Frontal cortex (tissue), 4 donors: ENCODE measurements around the gene CEP85L. TPM values are rescaled to one million over a fixed set of nuclear protein-coding genes. Genes with fewer than 3 reads are reported as not detected.

Experiments
- DNase-seq, 2 donors: peaks; one replicate each; pipeline ENCODE4 v3.0.0; 2012; ENCODE audit warnings: low spot score in 2 of 2
- FAIRE-seq: peaks from 2 replicates; lab custom pipeline; 2012; peaks lifted over from hg19 to GRCh38; lab: Jason Lieb, UNC
- total RNA-seq: library from RNA; depleted of rRNA; stranded (reverse); fragments of >200 nt; gene quantifications from one replicate; pipeline ENCODE4 v1.2.3, GENCODE V29; 2014
- donor health status: control.
- donor health status: control.
- donor health status: control.

Gene CEP85L
- total RNA-seq: 42.4 TPM

DNA sequence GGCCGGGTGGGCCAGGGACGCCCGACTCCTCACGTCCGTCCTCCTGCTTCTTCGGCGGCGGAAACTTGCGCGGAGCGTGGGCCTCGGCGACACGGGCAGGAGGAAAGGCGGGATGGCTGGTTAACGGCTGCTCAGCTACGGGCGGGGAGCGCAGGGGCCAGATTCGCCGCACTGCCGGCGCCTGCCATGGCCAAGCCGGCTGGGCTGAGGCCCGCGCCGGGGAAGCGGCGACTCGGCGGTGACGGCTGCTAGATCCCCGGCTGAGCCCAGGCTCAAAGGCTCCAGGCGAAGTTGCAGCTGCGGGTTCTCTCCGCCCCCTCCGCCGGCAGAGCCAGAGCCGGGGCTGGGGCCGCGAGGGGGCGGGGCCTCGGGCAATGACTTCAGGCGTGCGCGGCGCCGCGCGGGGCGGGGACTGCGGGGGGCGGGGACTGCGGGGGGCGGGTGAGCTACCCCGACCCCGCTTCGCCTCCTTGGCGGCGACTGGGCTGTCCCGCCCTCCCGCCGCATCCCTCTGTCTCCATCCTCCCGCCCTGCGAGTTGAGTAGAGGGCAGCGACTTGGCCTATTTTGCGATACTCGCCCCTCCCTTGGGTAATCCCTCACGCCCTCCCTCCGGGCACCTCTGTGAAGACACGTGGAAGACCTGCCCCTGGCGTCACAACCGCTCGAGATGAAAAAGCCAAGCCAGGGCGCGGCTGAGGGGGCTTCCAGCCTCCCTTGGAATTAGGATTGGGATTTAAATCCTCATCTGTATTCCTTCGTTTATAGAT lies at the start of gene CEP85L:
Gene CEP85L, minus strand, starts transcription at position 310 of the 769 bp plus-strand sequence. CDS start 322 bp downstream, outside the sequence.
- FAIRE-seq: no peak
- peak; percentile 91 to 93 for DNase-seq

- DNase-seq: no peak
- FAIRE-seq: no peak
Measured at GRCh38 chr6:118700531-118700930, 49.1 kb upstream of the CEP85L start.

DNA sequence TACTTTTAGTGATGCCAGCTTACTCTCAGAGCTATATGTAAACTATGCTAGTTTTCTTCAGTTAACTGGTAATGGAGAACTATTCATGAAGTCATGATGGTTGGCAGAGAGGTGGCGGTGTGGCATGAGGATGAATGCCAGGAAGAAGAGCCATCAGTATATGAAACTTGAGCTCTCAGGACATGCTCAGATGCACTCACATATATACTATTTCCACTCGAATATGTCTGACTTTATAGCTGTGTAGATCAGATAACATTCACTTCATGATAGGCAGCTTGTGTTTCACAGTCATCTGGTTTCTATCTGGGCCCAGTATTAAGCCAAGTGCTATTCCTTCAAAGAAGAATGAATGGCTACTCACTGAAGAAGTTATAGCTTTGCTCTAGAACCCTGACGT lies 46.2 kb upstream of the CEP85L start:
- FAIRE-seq: no peak

DNA sequence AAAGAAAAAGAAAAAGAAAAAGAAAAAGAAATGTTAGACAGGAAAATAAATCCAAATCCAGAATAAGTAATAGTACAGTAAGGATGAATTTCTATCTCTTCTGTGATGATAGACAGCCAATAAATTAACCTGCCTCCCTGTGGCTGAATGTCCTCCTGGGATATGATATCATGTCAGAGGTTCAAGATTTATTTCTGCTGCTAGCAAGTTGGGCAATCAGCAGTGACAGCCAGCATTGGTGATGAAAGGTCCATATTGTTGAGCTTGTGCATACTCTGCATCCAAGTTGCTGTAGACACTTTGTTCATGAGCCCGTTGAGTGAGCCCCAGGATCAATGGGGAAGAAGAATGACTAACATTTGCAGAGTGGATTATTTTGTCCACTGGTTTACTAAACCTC lies 44.9 kb upstream of the CEP85L start:
- no peak for FAIRE-seq

More for the DNA sequence above, 46.2 kb upstream of the CEP85L start:
- DNase-seq: no peak

GRCh38 chr6:118693562-118693961 lies 42.2 kb upstream of the CEP85L start:
- no peak for DNase-seq
- no peak for FAIRE-seq

More for the DNA sequence above, 44.9 kb upstream of the CEP85L start:
- no peak for DNase-seq

GRCh38 chr6:118685823-118686449 lies 34.5 kb upstream of the CEP85L start:
- DNase-seq: no peak

DNA sequence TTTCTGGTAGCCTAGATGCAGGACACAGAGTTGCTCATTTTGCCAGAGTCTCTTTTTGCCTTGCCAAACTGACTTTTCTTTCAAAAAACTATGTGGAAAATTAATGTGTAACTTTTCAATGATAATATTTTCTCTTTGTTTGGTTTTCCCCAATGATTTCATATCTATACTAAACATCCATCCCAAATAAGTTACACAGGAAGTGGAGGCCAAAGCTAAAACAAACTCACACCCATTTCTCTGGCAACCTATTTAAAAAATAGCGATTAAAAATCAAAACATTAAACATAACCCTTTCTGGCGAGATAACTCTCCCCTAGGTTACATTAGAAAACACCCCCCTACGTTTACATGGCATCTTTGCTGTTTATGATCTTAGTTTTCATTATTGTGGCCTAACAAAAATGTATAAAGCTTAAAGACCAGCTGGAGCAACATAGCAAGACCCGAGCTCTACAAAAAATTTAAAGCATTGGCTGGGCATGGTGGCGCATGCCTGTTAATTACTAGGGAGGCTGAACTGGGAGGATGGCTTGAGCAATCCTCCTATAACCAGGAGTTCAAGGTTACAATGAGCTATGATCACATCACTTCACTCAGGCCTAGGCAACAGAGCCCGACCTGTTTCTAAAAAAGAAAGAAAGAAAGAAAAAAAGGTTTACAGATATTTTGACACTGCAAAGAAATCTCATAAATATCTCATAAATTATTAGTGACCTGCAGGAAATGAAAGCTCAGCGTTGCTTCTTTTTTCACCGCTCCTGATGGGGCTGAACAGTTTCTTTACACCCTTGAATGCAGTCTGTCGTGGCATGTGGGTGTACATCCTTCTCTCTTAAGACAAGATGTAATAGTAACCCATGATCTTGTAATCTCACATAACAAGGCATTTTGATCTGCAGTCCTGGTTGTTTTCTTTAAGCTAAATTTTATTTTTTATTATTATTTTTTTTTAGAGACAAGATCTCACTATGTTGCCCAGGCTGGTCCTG lies 32.8 kb upstream of the CEP85L start:
- DNase-seq: no peak
- no peak for FAIRE-seq

More at GRCh38 chr6:118685823-118686449, 34.5 kb upstream of the CEP85L start:
- no peak for FAIRE-seq

DNA sequence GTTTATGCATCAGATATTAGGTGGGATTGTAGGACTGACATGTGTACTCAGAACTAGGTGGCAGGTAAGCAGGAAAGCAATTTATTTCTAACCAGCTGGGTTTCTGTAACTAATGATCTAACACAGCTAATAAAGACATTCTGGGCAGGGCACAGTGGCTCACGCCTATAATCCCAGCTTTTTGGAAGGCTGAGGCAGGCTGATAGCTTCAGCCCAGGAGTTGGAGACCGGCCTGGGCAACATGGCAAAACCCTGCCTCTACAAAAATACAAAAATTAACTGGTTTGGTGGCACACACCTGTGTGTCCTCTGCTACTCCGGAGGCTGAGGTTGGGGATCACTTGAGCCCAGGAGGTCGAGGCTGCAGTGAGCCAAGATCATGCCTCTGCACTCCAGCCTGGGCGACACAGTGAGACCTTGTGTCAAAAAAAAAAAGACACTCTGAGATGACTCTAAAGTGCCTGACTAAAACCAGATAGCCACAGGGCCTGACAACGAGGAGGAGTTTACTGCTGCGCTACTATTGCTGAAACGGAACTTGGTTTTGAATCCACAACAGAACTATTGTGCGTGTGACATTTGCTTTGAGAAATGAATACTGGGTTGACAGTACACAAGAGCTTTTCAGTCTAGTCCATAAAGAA lies 29.2 kb upstream of the CEP85L start:
- FAIRE-seq (no peak), DNase-seq (peak; percentile 10 to 25)

DNA sequence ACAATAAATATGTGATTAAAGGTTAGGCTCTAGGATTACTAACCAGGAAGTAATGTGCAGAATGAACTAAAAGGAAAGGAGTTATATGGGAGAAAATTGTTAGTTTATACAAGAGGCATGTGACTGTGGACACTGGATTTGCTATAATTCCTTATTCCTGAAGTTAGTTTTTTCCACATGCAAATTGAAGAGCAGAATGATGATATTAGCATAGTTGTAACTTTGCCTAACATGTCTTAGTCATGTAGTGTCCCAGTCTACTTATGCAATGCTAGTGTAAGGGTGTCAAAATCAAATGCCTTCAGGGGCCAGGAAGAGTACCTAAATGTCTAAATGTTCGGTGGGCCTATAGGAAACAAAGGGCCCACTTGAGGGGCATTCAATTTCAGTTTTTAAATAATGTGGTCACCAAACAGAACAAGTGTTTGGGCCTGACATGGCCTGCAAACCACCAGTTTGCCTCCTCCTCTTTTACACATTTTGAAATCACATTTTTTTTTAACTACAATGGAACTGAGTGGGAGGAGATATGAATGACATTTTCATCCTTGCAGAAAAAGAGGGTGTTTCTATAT lies 28.0 kb upstream of the CEP85L start:
- DNase-seq: no peak
- FAIRE-seq: no peak

DNA sequence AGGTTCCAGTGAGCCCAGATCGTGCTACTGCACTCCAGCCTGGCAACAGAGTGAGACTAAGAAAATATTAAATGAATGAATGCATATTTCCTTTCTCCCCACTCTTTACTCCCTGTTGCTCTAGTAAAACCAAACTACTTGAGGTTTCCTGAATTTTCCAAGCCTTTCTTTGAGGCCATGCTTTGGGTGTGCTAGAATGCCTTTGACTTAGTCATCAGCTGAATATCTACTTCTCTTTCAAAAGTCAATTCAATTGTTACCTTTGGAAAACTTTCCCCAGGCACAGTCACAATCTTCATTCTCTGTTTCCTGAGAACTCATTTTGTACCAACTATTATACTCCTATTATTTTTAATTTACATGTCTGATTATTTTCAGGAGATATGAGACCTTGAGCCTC lies 27.5 kb upstream of the CEP85L start:
- DNase-seq: no peak
- no peak for FAIRE-seq

DNA sequence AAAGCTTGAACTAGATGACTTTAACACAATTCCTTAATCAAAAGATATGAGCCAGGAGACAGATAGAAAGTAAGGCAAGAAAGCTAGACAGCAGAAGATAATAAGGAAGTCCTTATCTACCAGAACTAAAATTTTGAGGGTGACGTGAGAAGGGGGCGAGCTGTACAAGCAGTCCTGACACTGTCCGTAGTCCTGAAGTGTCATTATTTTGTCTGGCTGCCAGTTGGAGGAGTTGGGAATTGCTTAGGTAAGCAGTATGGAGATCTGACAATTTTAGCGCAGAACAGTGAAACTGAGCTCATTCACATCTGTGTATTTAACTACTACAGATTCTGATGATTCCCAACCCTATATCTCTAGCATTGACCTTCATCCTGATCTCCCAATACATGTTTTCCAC lies 25.8 kb upstream of the CEP85L start:
- DNase-seq: no peak
- FAIRE-seq: no peak

DNA sequence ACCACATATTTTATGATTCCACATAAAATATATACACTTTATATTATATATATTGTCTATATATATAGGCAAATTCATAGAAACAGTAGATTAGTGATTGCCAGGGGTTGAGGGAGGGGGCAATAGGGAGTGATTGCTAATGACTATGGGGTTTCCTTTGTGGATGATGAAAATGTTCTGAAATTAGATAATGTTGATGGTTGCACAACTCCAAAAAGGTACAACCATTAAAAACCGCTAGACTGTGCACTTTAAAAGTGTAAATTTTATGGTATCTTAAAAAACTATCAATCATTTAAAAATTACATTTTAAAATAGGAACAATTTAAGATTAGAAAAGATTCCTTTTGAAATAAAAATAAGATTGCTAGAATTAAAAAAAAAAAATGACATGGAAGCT lies 23.8 kb upstream of the CEP85L start:
- FAIRE-seq (no peak), DNase-seq (no peak)

GRCh38 chr6:118674772-118675171 lies 23.4 kb upstream of the CEP85L start:
- DNase-seq: no peak
- no peak for FAIRE-seq

- DNase-seq (no peak), FAIRE-seq (no peak)
Measured at GRCh38 chr6:118672678-118673077, 21.3 kb upstream of the CEP85L start.

- DNase-seq: no peak
- FAIRE-seq: no peak
Measured at GRCh38 chr6:118669561-118669960, 18.2 kb upstream of the CEP85L start.

GRCh38 chr6:118668761-118669385 lies 17.5 kb upstream of the CEP85L start:
- FAIRE-seq: no peak
- DNase-seq: no peak

DNA sequence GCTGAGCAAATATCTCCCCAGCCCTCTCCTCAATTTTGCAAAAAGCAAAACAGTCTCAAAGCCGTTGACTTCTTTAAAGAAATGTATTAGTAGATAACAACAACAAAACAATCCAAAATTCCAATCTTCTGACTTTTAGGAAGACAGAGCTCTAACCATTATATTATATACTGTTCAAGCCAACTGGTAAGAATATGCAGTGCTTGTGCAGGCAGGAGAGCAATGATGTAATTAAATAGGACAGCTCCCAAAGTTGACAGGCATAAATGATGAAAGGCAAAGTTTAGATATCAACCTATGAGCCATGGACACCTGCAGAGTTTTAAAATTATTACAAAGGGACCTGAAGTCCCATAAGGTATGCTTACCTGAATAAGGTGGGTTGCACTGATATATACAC lies 16.6 kb upstream of the CEP85L start:
- no peak for FAIRE-seq
- no peak for DNase-seq

DNA sequence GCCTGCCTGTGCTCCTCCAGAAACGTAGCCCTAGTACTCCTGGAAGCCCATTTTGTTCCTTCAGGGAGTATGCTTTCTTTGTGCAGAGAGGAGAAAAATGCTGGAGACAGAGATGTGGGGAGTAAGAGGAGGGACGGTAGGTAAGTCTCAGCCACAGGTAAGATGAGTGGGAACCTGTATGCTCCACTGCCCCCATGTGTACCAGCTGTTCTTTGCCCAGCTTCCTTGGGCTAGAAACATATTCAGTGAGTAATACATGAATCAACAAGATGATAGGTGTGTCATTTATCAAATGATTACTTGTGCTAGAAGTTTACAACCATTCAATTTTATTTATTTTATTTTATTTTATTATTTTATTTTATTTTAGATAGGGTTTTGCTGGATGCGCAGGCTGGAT lies 13.6 kb upstream of the CEP85L start:
- DNase-seq (no peak), FAIRE-seq (no peak)
